K562 (cell line): ENCODE results near the gene NYAP1. TPM values are rescaled to one million over a fixed set of nuclear protein-coding genes. Genes with fewer than 3 reads are reported as not detected.

Source experiments
- ATF4 ChIP-seq: fragments of 450-650 bp; formaldehyde crosslinking; IDR thresholded peaks from 2 replicates; pipeline ENCODE4 v1.4.0; 2022; ENCODE audit warnings: mild to moderate bottlenecking, moderate library complexity
- CBX8 ChIP-seq: fragments of 200-600 bp; sonication (generic); IDR thresholded peaks from 2 replicates; pipeline ENCODE4 v1.6.1; 2012; ENCODE audit warnings: borderline replicate concordance, mixed run types, low read depth, mild to moderate bottlenecking, moderate library complexity, mixed read lengths, low read length, control low read depth, inconsistent platforms; ENCODE audit not compliant: poor library complexity, severe bottlenecking; ENCODE audit errors: extremely low read depth
- CTCF ChIP-seq, 3 experiments: IDR thresholded peaks in 2 of 3; conservative IDR thresholded peaks in 1 of 3; 2 replicates each; pipeline ENCODE4 v1.5.1; 2011 to 2012; ENCODE audit warnings: low read length in 3 of 3, mild to moderate bottlenecking in 3 of 3, control low read depth in 2 of 3, improper control_type of control experiment in 1 of 3, inconsistent platforms in 1 of 3, low read depth in 1 of 3, mixed read lengths in 1 of 3, moderate library complexity in 1 of 3; ENCODE audit not compliant: insufficient read depth in 2 of 3
- EHMT2 ChIP-seq: fragments of 450-650 bp; IDR thresholded peaks from 2 replicates; pipeline ENCODE4 v1.6.1; 2018; ENCODE audit warnings: antibody characterized with exemption
- FOXM1 ChIP-seq, 2 experiments: fragments of 450-650 bp in 1 of 2; sonication (generic) in 1 of 2; formaldehyde crosslinking in 1 of 2; IDR thresholded peaks; 2 replicates each; pipeline versions ENCODE4 v1.6.1 to v1.9.0; 2017 to 2022; ENCODE audit warnings: low read depth in 2 of 2, mild to moderate bottlenecking in 2 of 2, missing genetic modification reagents in 1 of 2, moderate library complexity in 1 of 2
- FOXP4 ChIP-seq: sonication (generic); formaldehyde crosslinking; IDR thresholded peaks from 2 replicates; pipeline ENCODE4 v1.8.0; 2022; ENCODE audit warnings: mild to moderate bottlenecking, missing genetic modification reagents, borderline replicate concordance
- GTF2A2 ChIP-seq: IDR thresholded peaks from 2 replicates; pipeline ENCODE4 v1.6.1; 2016; ENCODE audit warnings: mild to moderate bottlenecking, missing genetic modification characterization, missing compliant biosample characterization
- GTF2F1 ChIP-seq: IDR thresholded peaks from 2 replicates; pipeline ENCODE4 v1.6.1; 2011; ENCODE audit warnings: low read depth, low read length, improper control_type of control experiment
- HNRNPH1 ChIP-seq: fragments of 200-400 bp; formaldehyde crosslinking; optimal IDR thresholded peaks from 2 replicates; pipeline ENCODE3; 2017; ENCODE audit warnings: low read depth, mild to moderate bottlenecking, low read length, moderate library complexity
- ILF3 ChIP-seq: fragments of 450-650 bp; IDR thresholded peaks from 2 replicates; pipeline ENCODE4 v1.6.1; 2018; ENCODE audit warnings: antibody characterized with exemption, mild to moderate bottlenecking, moderate library complexity, borderline replicate concordance
- KLF13 ChIP-seq: fragments of 450-650 bp; IDR thresholded peaks from 2 replicates; pipeline ENCODE4 v1.6.1; 2016; ENCODE audit warnings: missing genetic modification characterization, low read depth, mild to moderate bottlenecking, missing compliant biosample characterization, moderate library complexity, borderline replicate concordance
- MEF2A ChIP-seq: IDR thresholded peaks from 2 replicates; pipeline ENCODE4 v1.6.1; 2011; ENCODE audit warnings: low read depth, mild to moderate bottlenecking, low read length, moderate library complexity; ENCODE audit not compliant: control insufficient read depth
- POLR2B ChIP-seq: fragments of 450-650 bp; IDR thresholded peaks from 2 replicates; pipeline ENCODE4 v1.6.1; 2018; ENCODE audit warnings: low read depth; ENCODE audit not compliant: partially characterized antibody
- ZBTB26 ChIP-seq: fragments of 450-650 bp; formaldehyde crosslinking; IDR thresholded peaks from 2 replicates; pipeline ENCODE4 v1.4.0; 2022; ENCODE audit warnings: missing genetic modification characterization
- ZNF24 ChIP-seq: fragments of 450-650 bp; IDR thresholded peaks from 2 replicates; pipeline ENCODE4 v1.6.1; 2016
- ZNF583 ChIP-seq: fragments of 250-450 bp; sonication (Bioruptor Pico); IDR thresholded peaks from 2 replicates; pipeline ENCODE4 v1.4.0; 2020
- ZNF707 ChIP-seq: fragments of 250-450 bp; sonication (Bioruptor Pico); conservative IDR thresholded peaks from 2 replicates; pipeline ENCODE4 v1.8.0; 2022; ENCODE audit warnings: inconsistent platforms, mild to moderate bottlenecking, moderate library complexity
- polyA plus RNA-seq, 8 experiments: library from polyadenylated mRNA; depleted of rRNA in 4 of 8; stranded (reverse) in 5 of 8; unstranded in 3 of 8; fragments of >200 nt; fragmentation: Nextera tagmentation in 2 of 8; fragmentation: Illumina TruSeq in 1 of 8; extraction: Ambion mirVana in 2 of 8; extraction: Trizol in 1 of 8; gene quantifications; 2 replicates each; pipeline versions ENCODE4 v1.2.1 to v1.2.3, GENCODE V29; 2011 to 2014; ENCODE audit warnings: inconsistent platforms in 1 of 8, missing spikeins in 1 of 8
- total RNA-seq, 7 experiments: library from RNA; depleted of rRNA in 6 of 7; stranded (reverse); fragments of >200 nt in 6 of 7; fragmentation: Illumina TruSeq in 2 of 7; extraction: Trizol in 2 of 7; gene quantifications; 2 replicates each; pipeline versions ENCODE4 v1.2.1 to v1.2.3, GENCODE V29; 2011 to 2021; ENCODE audit warnings: low replicate concordance in 1 of 7

Gene NYAP1
- total and polyA plus RNA-seq, 9 of the 15 experiments (the other 6 are each of a cell fraction or from before 2014, with no cell fraction given), result 0.11 to 0.88 (median 0.22) TPM; not detected in 2

- TF ChIP-seq CTCF (IDR thresholded peaks at IDR 0.05 in 2 of 3, conservative IDR thresholded peaks at IDR 0.05 in 1 of 3; ENCODE audit: insufficient read depth in 2 of 3, low read depth in 1 of 3, low read length in 3 of 3) (no peak), ZNF583 (CRISPR knock-in tag) (peak; percentile 63), MEF2A (no peak), POLR2B (peak; percentile 47), FOXP4 (CRISPR knock-in tag) (peak; percentile 61; the same call in 1 of the 2 replicates), ZNF24 (peak; percentile 28; the same call in 1 of the 2 replicates), KLF13 (tag) (no peak), ZBTB26 (CRISPR knock-in tag) (no peak), GTF2F1 (no peak), EHMT2 (peak; percentile 58; the same call in 1 of the 2 replicates), CBX8 (no peak), GTF2A2 (tag) (no peak), ATF4 (CRISPR knock-in tag) (peak; percentile 39; the same call in 1 of the 2 replicates), HNRNPH1 (no peak), ZNF707 (CRISPR knock-in tag) (no peak), ILF3 (no peak), FOXM1 (IDR thresholded peaks at IDR 0.05; ENCODE audit: low read depth) (peak; percentile 7; the same call in 1 of the 2 replicates), FOXM1 (CRISPR knock-in tag; IDR thresholded peaks at IDR 0.05; ENCODE audit: low read depth) (no peak)
These were observed 39.1 kb upstream of the NYAP1 start (continued) for GRCh38 chr7:100444311-100445278.
